NCI-H1436 treated with DMSO at 0.1 percent for 48 hours (cell line): Measurements from ENCODE around the gene TEX11.

Experiments
- DNase-seq: peaks from one replicate; lab custom pipeline; 2025; lab: John Stamatoyannopoulos, UW

Gene TEX11

DNA sequence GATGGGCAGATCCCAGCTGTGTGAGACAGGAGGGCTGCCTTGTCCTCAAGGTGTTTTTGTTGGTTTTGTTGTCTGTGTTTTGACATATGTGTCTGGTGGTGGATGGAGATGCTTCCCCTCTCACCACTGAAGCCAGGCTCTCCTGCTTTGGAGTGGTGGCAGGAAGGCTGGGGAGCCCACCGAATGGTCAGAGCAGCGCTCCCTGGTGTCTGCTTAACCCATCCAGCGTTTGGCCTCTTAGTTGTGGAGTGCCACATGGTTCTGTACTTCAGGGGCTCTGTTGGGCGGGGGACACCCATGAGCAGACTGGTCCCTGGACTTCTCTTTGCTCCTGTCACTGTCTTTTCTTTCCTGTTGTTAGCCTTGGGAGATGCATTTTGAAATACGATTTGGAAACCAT is 412.0 kb downstream of the TEX11 start:
- DNase-seq, result no peak

DNA sequence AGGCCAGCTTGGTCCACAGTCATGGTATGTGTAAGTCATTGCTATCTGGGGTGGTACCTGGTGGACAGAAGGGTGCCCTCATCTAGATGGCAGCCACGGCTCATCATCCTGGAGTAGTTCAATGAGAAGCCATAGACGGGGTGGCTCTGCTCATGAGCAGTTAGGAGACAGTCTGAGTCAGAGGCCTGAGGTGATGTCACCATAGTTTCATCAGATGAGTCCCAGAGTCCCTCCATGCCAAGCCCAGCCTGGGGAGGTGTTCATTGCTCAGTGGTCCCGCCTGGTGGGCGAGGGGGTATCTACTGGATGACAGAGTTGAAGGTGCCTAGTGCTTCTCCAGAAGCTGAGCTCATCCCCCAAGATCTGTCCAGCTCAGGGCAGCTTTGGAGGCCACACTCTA is 414.1 kb downstream of the TEX11 start:
- DNase-seq, result no peak

DNA sequence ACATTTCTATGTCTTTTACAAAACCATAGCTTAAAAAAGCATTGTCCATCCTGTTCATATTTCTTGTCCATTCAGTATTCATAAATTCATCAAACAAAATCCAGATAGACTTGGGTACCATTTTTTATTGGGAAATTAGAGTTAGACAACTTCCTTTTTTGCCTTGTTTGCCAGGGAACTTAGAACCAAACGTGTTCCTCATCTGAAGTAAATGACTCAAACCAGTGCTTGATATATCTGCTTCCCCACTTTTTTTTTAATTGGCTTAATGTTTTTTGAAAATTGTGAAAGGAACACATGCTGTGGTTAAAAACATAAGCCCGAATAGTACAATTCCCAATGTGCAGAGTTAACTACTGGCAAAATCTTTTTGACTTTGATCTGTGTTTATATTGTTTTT is 419.7 kb downstream of the TEX11 start:
- no peak for DNase-seq

DNA sequence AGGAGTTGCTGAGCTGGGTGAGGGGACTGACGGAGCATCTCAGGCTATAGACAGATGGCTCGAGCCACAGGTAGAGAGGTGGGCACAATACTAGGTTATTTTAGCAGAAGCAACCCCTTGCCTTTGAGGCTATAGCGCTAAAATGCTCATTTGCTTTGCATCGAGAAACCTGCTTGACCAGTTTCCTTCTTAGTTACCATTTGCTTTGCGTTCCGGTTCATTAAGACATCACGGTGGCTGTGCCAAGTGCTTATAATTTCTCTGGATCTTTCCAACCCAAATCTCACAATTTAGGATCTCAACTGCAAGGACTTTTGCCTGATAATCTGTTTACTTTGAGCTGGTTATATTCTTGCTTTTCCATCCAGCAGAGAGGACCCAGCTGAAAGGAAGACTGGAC is 423.0 kb downstream of the TEX11 start:
- no peak for DNase-seq

DNA sequence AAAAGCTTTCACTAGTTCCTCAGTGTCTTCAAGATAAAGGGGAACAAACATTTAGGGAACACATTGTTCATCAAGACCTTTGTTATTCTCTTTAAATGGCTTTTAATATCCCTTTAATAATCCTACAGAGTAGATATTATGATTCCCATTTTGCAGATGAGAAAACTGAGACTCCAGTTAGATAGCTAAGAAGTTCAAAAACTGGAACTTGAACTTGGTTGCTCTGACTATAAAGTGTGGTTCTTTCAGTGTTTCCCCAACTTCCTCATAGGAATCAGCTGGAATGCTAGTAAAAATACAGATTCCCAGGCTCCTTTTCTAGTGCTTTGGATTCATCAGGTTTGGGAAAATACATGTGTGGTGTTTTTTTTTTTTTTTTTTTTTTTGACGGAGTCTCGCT is 426.2 kb downstream of the TEX11 start:
- no peak for DNase-seq

DNA sequence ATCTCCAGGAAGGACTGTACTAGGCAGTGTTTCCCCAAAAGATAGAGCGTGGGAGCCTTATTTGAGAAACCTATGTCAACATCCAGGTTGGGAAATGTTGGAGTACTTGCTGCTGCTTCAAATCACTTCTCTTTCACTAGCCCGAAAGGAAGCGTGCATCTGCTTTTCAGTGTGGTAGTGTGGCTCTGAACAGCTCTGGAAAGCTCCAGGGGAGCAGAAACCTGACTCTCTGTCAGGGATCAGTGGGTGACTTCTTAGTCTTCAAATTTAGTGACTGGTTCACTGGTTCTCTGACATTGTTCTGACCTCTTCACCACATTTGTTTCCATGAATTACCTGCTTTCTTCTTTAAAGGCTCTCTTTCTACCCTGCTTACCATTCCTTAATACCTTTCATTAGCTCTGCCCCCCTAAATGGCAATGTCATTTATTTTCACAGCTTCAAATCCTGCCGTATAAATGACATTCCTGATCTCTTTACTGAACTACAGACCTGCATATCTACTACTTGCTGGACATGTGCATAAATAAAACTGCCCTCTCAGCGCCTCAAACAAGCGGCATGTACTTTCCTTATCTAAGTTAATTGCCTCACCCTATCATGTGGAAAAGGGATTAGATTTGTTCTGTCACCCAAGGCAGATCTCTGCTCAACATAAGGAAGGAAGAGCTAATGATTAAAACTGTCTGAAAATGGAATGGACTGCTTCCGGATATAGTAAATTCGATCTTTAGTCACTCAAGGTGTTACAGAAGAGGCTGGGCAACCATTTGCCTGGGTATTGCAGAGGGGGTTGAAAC is 426.8 kb downstream of the TEX11 start:
- DNase-seq, result no peak

DNA sequence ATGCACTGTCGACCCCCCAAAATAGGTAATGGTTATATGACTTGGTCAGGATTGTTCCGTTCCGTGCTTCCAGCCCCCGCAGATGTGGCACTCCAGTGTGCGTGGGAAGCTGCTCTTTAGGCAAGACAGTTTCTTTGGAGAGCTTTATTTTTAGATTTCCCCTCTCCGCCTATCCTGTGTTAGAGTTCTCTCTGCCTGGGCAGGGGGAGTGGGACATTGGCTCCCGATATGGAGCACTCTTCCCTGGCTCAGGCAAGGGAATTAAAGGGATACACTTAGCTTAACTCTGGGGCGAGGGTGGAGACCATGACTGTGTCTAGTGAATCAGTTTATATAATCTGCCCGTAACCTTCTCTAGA is 427.9 kb downstream of the TEX11 start:
- DNase-seq, result no peak

DNA sequence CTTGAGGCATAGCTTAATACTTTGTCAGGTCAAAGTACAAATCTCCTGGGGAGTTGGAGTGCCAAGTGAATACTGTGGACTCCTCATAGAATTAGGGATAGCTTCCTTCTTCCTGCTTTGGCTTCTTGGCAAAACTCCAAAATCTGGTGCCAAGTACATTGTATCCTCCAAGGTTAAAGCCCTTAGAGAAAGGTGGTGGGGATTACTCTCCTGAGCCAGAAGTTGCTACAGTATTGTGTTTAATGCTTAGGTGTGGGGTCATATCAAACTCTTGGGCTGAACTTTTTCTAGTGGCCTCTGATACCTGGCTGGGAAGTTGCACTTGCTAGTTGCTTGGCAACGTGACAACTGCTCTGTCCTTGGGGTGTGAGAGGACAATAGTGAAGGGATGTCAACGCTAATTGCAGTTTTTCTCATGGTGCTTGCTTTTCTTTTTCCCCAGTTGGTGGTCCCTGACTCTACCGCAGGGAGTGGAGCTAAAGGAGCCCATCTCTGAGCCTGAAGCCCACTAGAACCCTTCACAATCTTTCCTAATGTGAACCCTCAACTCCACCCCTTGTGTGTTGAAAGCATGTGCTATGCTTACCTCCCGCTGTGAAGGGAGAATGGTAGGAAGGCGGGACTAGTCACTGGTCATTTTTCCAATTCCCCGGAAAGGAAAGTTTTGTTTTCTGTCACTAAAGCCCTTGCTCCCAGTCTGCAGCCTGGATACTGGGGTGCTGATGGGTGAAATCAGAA is 428.4 kb downstream of the TEX11 start:
- DNase-seq, result no peak

DNA sequence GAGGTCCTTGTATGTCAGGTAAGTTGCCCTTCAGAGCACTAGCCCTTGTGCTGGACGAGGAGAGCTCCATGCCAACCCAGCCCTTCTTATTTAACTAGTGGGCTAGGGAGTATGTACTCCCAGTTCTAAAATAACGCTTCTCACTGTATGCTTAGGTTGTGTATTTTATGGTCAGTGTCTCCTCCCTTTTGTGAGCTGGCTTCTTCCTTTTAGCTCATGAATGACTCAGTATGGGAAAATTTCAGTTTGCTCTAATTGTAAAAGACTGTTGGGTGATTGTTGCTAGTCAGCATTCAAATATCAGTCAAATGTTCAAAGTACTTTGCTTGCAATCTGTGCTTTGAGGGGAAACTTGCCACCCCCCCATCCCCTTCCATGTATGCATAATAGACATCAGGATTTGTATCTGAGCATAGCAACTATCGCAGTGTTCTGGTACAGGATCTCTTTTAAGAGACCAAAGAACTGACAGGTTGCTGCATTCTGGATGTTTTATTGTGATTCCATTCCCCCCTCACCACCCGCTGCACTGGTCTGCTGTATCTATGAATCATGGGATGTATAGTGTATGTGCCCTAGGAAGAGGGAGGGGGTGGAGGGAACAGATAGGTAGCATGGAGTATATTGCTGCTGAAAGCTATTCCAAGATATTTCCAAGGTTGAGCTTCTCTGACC is 429.1 kb downstream of the TEX11 start:
- DNase-seq, result no peak
